Heart right ventricle (tissue), 16 donors: ENCODE results near the gene PTPRD. TPM values are rescaled to one million over a fixed set of nuclear protein-coding genes. Genes with fewer than 3 reads are reported as not detected.
A peak's percentile ranks its signal among the peaks of the same experiment; 100 is the strongest.

Experiments used
- ATAC-seq, 8 donors: fragments of 200-7000 bp; cut with Tn5 transposase; one replicate each; pipeline ENCODE4 v1.9.1; 2020; ENCODE audit warnings: mild to moderate bottlenecking in 8 of 8, moderate library complexity in 8 of 8, moderate number of reproducible peaks in 1 of 8
- DNase-seq, 2 donors: peaks; one replicate each; pipeline ENCODE4 v3.0.0-alpha.2; 2020
- H3K27ac ChIP-seq, 10 donors: fragments of 200-600 bp; sonication (generic) in 2 of 10; one replicate each; pipeline versions ENCODE4 v1.5.0 to v1.8.0; 2020 to 2022; ENCODE audit warnings: mild to moderate bottlenecking in 3 of 10
- H3K27me3 ChIP-seq, 7 donors: fragments of 200-600 bp; one replicate each; pipeline ENCODE4 v1.8.0; 2021 to 2022; ENCODE audit warnings: mild to moderate bottlenecking in 2 of 7
- H3K36me3 ChIP-seq, 9 donors: fragments of 200-600 bp; sonication (generic) in 1 of 9; one replicate each; pipeline versions ENCODE4 v1.5.0 to v1.8.0; 2020 to 2022; ENCODE audit warnings: mild to moderate bottlenecking in 2 of 9
- H3K4me1 ChIP-seq, 9 donors: fragments of 200-600 bp; sonication (generic) in 1 of 9; one replicate each; pipeline versions ENCODE4 v1.5.0 to v1.8.0; 2020 to 2022; ENCODE audit warnings: mild to moderate bottlenecking in 4 of 9
- H3K4me3 ChIP-seq, 10 donors: fragments of 200-600 bp; sonication (generic) in 2 of 10; one replicate each; pipeline versions ENCODE4 v1.5.0 to v1.8.0; 2020 to 2022; ENCODE audit warnings: mild to moderate bottlenecking in 7 of 10, moderate library complexity in 2 of 10
- H3K9me3 ChIP-seq, 11 donors: fragments of 200-600 bp in 10 of 11; sonication (generic) in 2 of 11; one replicate each; pipeline versions ENCODE4 v1.5.0 to v1.8.0; 2013 to 2022; ENCODE audit warnings: mild to moderate bottlenecking in 2 of 11, control low read depth in 1 of 11, moderate library complexity in 1 of 11
- WGBS, 2 donors: extraction: QIAGEN DNeasy Blood & Tissue Kit; methylation state at CpG; one replicate each; pipeline ENCODE4 v1.1.7; 2013; ENCODE audit warnings: inconsistent platforms in 1 of 2; 5-methylcytosine and 5-hydroxymethylcytosine counted together
- intact Hi-C, 10 donors: fragments of 100-400 bp; cut with DNase I; formaldehyde crosslinking; loops; one replicate each; pipeline versions ENCODE4 v1.11.1 to v1.14.2; 2022
- polyA plus RNA-seq, 2 donors: library from polyadenylated mRNA; stranded (reverse); fragments of 200-250 nt; gene quantifications; one replicate each; pipeline ENCODE4 v1.2.3, GENCODE V29; 2013
- total RNA-seq, 10 donors: library from RNA; stranded (reverse); fragmentation: NEBNext Ultra II Directional in 3 of 10; extraction: Animal tissue kit (Norgen Biotek cat#: 25700) in 3 of 10; gene quantifications; one replicate each; pipeline versions ENCODE4 v1.2.1 to v1.2.4, GENCODE V29; 2021 to 2023
- TF ChIP-seq, protein P1 (sequence below), 9 donors: fragments of 200-600 bp; sonication (generic) in 2 of 9; IDR thresholded peaks; one replicate each; pipeline versions ENCODE4 v1.5.0 to v1.8.0; 2021 to 2022; ENCODE audit warnings: antibody characterized with exemption in 9 of 9, mild to moderate bottlenecking in 5 of 9, moderate library complexity in 1 of 9
- donor health status: Arrhythmogenic right ventricular cardiomyopathy.
- donor health status: ischemic (EF 13 %, LVEDD 7.1; RV severe dilation, severe dysfunction).
- donor health status: healthy with polysubstance abuse.
- donor health status: DM: no; HTN: yes; CAD: no.
- donor health status: DM: no; HTN: no; CAD: no.
- donor health status: ischemic (EF 25% LVEDD 6.9; RV normal size, moderate dysfunction).
- donor health status: ischemic (EF 25% LVEDD 5.7; RV mildly dilated, moderate dysfunction).
- donor health status: healthy.
- donor health status: DM: yes; HTN: yes; CAD: no.
- donor health status: Ischemic cardiomyopathy.
- donor health status: ischemic (EF 35%, LVEDD 5.7; RV mildly dilated, moderate dysfunction).
- donor health status: nonischemic (EF 11% LVEDD 7.7; RV severe dilation, severe dysfunction).
- donor health status: DM: yes; HTN: yes; CAD: no.
- donor health status: PGD.
- donor health status: ischemic (EF 29% LVEDD 5.4; RV normal size, mild dysfunction).
- donor health status: nonischemic (EF 23%, LVEDD 6.1; RV moderate dilation, normal function).

The PTPRD gene
- total and polyA plus RNA-seq, 12 donors: 1.4 to 25.2 (median 13.0) TPM

DNA sequence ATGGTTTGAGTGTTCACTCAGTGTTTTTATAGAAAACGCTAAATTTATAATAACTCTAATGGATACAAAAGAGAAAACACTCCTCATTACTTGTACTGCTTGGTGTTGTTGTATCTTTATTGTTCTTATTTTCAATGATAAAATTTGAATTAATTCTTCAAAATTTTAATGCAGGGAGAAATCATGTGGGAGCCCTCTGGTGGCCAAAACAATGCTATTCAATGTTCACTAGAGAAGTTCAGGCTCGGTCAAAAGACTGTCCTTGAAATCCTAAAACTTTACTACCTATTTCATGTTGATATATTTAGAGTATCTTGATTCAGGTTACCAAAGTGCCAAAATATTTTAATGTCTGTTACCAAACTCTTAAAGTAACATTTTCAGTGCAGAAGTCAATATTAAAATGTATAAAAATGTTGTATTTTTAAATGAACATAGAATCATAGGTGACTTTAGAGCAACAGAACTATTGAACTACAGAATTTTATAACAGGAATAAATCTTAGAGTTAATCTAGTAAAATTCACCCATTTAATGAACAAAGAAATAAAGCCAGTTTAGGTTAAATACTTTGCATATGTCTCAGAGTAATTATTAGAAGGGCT, 1259.8 kb downstream of the PTPRD start:
- ATAC-seq: no peak
- Histone ChIP-seq H3K4me3 (no peak overlapping the region), H3K36me3 (no peaks in the 10 kb centered on the region), H3K27ac (no peak overlapping the region), H3K4me1 (no peaks in the 10 kb centered on the region), H3K9me3 (no peaks in the 10 kb centered on the region), H3K27me3 (no peaks in the 10 kb centered on the region)
- WGBS, 2 donors: 18 to 23% methylated on average over 2 of the region's 2 CpGs
- TF ChIP-seq, protein P1, sequence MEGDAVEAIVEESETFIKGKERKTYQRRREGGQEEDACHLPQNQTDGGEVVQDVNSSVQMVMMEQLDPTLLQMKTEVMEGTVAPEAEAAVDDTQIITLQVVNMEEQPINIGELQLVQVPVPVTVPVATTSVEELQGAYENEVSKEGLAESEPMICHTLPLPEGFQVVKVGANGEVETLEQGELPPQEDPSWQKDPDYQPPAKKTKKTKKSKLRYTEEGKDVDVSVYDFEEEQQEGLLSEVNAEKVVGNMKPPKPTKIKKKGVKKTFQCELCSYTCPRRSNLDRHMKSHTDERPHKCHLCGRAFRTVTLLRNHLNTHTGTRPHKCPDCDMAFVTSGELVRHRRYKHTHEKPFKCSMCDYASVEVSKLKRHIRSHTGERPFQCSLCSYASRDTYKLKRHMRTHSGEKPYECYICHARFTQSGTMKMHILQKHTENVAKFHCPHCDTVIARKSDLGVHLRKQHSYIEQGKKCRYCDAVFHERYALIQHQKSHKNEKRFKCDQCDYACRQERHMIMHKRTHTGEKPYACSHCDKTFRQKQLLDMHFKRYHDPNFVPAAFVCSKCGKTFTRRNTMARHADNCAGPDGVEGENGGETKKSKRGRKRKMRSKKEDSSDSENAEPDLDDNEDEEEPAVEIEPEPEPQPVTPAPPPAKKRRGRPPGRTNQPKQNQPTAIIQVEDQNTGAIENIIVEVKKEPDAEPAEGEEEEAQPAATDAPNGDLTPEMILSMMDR (IDR thresholded peaks at IDR 0.05): peak in 8 of 9 donors; percentile 13 to 70 (median 52)
- DNase-seq: no peak
- intact Hi-C loops: no loop called here

DNA sequence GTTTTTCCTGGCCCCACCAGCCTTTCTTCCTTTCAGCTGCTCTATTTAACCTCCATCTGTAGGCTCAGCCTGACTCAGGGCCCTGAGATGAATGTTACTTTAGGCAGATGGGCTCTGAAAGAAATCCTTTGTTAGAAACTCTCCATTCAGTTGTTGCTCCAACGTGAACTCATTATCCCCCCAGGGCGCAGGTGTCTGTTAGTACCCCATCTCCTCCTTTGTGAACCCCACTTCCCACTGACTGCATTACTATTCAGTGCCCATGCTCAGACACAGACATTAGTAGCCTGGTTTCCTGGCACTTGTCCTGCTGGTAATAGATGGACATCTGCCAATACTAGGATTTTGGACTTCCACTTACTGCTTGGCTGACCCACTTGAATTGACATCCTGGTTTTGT, 1271.6 kb downstream of the PTPRD start:
- H3K9me3 ChIP-seq: peaks cover 0 to 5% (median 0%) of the 10 kb centered on the region in 11 donors
- H3K27me3 ChIP-seq: no peaks in the 10 kb centered on the region
- H3K4me1 ChIP-seq: no peaks in the 10 kb centered on the region
- H3K27ac ChIP-seq: no peak overlapping the region
- ATAC-seq: no peak
- TF ChIP-seq, protein P1 (IDR thresholded peaks at IDR 0.05): no peak
- 84% methylated on average over 2 of the region's 2 CpGs for WGBS, 2 donors
- no peak for DNase-seq
- no peaks in the 10 kb centered on the region for H3K36me3 ChIP-seq
- intact Hi-C loops: no loop called here
- no peak overlapping the region for H3K4me3 ChIP-seq

DNA sequence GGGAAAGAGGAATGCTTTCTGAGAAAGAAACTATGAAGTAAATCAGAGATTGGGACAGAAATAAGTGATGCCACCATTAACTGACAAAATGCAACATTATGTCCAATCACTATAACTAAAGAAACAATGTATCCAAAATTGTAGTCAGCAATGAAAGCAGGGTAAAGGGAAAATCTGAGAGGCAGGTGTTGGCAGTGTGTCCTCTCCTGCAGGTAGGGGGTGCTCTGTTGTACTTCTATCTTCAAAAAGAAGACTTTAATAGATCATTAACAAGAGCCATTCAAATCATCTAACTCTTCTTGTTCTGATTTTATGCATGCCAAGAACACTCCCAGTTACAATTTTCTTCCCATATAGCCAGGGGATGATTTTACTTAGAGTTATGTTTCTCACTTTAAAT, 1275.7 kb downstream of the PTPRD start:
- Histone ChIP-seq H3K4me3 (no peak overlapping the region), H3K27ac (no peak overlapping the region), H3K9me3 (peaks cover 0 to 4% (median 0%) of the 10 kb centered on the region in 11 donors), H3K4me1 (no peaks in the 10 kb centered on the region), H3K36me3 (no peaks in the 10 kb centered on the region), H3K27me3 (no peaks in the 10 kb centered on the region)
- TF ChIP-seq, protein P1 (IDR thresholded peaks at IDR 0.05): no peak
- intact Hi-C loops: no loop called here
- no peak for DNase-seq
- ATAC-seq: no peak

DNA sequence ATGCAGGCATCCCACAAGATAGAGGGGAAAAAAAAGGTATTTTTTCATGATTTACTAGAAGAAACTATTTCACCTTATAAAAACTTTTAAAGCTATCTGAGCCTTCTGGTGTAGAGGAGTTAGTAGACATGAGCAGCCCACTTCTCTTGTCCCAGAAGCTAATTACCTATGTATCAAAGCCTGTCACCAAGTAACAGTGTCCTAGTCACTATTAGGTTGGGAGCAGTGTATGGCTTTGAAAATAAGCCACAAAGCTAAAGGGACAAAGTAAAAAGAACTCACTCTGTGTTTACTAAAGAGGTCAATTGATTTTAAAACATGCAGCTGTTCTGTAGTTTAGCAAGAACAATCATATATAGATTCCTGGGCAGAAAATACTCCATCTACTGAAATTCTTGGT, 1286.1 kb downstream of the PTPRD start:
- TF ChIP-seq, protein P1 (IDR thresholded peaks at IDR 0.05): no peak
- no peak for ATAC-seq
- intact Hi-C loops: no loop called here
- Histone ChIP-seq H3K36me3 (no peaks in the 10 kb centered on the region), H3K27me3 (no peaks in the 10 kb centered on the region), H3K27ac (no peak overlapping the region), H3K4me3 (no peak overlapping the region), H3K9me3 (peaks cover 0 to 37% (median 0%) of the 10 kb centered on the region in 11 donors), H3K4me1 (no peaks in the 10 kb centered on the region)
- DNase-seq: no peak
